Measurements from ENCODE around the gene ADARB2.

ADARB2 gene

DNA sequence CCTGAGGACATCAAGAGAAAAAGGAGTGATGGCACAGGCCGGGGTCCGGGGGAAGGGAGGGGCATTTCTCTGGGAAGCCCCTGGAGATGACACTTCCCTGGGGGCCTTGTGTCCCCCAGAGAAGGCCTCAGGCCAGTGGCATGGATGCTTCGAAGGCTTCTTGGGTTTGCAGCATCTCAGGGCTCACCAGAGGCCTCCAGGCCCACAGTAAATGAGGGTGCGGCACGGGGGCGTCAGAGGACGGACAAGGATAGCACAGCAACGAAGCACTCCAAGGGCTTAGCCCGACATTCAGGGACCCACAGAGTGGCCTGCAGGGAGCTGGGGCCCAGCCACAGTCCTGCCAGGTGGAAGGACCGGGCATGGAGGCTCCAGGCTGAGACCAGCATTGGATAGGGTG lies 71.6 kb downstream of the ADARB2 start:
- no peak for DNase-seq (ENCODE audit: low read depth in 1 of 2, low spot score in 1 of 2)
- no peaks in the 10 kb centered on the region for H3K27me3 ChIP-seq (ENCODE audit: insufficient read depth, poor library complexity, severe bottlenecking)
- H3K27ac ChIP-seq (replicated peaks): no peak overlapping the region
- TF ChIP-seq, protein P1, sequence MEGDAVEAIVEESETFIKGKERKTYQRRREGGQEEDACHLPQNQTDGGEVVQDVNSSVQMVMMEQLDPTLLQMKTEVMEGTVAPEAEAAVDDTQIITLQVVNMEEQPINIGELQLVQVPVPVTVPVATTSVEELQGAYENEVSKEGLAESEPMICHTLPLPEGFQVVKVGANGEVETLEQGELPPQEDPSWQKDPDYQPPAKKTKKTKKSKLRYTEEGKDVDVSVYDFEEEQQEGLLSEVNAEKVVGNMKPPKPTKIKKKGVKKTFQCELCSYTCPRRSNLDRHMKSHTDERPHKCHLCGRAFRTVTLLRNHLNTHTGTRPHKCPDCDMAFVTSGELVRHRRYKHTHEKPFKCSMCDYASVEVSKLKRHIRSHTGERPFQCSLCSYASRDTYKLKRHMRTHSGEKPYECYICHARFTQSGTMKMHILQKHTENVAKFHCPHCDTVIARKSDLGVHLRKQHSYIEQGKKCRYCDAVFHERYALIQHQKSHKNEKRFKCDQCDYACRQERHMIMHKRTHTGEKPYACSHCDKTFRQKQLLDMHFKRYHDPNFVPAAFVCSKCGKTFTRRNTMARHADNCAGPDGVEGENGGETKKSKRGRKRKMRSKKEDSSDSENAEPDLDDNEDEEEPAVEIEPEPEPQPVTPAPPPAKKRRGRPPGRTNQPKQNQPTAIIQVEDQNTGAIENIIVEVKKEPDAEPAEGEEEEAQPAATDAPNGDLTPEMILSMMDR (IDR thresholded peaks at IDR 0.05; ENCODE audit: insufficient read depth, low read length): no peak
- TF ChIP-seq SPI1 (IDR thresholded peaks at IDR 0.05; ENCODE audit: borderline replicate concordance, low read depth) (no peak), GABPA (IDR thresholded peaks at IDR 0.05; ENCODE audit: low read depth) (no peak), POLR2AphosphoS5 (IDR thresholded peaks at IDR 0.05; ENCODE audit: low read depth) (no peak)
- TF ChIP-seq, protein P2, sequence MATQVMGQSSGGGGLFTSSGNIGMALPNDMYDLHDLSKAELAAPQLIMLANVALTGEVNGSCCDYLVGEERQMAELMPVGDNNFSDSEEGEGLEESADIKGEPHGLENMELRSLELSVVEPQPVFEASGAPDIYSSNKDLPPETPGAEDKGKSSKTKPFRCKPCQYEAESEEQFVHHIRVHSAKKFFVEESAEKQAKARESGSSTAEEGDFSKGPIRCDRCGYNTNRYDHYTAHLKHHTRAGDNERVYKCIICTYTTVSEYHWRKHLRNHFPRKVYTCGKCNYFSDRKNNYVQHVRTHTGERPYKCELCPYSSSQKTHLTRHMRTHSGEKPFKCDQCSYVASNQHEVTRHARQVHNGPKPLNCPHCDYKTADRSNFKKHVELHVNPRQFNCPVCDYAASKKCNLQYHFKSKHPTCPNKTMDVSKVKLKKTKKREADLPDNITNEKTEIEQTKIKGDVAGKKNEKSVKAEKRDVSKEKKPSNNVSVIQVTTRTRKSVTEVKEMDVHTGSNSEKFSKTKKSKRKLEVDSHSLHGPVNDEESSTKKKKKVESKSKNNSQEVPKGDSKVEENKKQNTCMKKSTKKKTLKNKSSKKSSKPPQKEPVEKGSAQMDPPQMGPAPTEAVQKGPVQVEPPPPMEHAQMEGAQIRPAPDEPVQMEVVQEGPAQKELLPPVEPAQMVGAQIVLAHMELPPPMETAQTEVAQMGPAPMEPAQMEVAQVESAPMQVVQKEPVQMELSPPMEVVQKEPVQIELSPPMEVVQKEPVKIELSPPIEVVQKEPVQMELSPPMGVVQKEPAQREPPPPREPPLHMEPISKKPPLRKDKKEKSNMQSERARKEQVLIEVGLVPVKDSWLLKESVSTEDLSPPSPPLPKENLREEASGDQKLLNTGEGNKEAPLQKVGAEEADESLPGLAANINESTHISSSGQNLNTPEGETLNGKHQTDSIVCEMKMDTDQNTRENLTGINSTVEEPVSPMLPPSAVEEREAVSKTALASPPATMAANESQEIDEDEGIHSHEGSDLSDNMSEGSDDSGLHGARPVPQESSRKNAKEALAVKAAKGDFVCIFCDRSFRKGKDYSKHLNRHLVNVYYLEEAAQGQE (IDR thresholded peaks at IDR 0.05; ENCODE audit: insufficient replicate concordance, low read depth): no peak
- no peak overlapping the region for H3K4me3 ChIP-seq (replicated peaks; ENCODE audit: insufficient read depth, low read length)

DNA sequence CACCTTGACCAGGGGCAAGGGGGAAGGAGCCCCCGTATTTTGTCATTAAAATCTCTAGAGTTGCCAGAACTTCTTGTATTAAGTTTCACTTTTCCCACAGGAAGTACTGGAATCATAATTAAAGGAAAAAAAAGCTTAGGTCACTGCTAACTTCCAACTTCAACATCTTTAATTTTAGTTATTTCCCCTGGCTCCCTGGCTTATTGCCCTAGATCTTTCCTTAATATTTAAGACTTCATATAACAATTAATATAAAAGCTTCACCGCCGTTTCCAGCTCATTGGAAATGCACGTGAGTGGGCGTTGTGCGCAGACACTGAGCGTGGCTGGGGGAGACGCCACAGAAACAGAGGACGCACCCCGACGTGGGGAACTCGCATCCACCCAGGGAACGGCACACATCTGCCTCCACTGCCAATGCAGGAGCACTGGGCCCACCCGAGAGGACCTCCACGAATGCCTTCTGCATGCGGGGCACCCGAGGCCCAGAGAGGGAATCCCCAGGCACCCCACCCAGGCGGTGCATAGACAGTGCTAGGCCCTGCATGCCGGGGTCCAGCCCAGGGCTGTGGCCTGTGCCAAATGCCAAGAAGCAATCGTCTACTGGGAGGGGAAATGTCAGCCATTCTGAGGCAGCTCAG lies 72.2 kb downstream of the ADARB2 start:
- H3K27me3 ChIP-seq (ENCODE audit: insufficient read depth, poor library complexity, severe bottlenecking): no peaks in the 10 kb centered on the region
- no peak overlapping the region for H3K27ac ChIP-seq (replicated peaks)
- TF ChIP-seq POLR2AphosphoS5 (IDR thresholded peaks at IDR 0.05; ENCODE audit: low read depth) (no peak), SPI1 (IDR thresholded peaks at IDR 0.05; ENCODE audit: borderline replicate concordance, low read depth) (no peak), GABPA (IDR thresholded peaks at IDR 0.05; ENCODE audit: low read depth) (no peak)
- TF ChIP-seq, protein P1 (IDR thresholded peaks at IDR 0.05; ENCODE audit: insufficient read depth, low read length): no peak
- TF ChIP-seq, protein P2 (IDR thresholded peaks at IDR 0.05; ENCODE audit: insufficient replicate concordance, low read depth): no peak
- no peak for DNase-seq (ENCODE audit: low read depth in 1 of 2, low spot score in 1 of 2)
- no peak overlapping the region for H3K4me3 ChIP-seq (replicated peaks; ENCODE audit: insufficient read depth, low read length)

DNA sequence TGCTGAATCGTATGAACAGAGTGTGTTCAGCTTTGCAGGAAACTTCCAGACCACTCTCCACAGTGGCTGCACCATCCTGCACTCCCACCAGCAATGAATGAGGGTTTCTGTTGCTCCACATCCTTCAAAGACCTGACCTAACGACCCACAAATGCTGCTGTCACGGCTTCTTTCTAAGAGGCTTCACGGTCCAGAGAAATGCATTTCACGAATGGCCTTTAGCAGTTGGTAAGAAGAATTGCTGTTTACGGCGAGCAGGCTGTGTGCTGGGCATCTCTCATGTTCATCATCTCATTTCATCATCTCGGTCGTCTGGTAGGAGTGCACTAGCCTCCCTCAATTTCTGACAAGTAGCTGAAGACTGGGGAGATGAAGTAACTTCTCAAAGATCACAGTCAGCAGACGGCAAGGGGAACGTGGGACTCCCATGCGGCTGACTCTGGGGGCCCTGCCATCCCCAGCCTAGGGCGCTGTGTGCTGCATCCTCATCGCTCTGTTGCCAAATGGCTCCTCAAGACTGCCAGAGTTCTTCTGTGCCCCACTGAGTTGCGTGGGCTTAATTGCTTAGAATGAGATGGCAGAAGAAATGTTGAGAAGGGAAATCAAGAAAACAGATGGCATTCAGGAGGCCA lies 72.9 kb downstream of the ADARB2 start:
- H3K27ac ChIP-seq (replicated peaks): no peak overlapping the region
- no peak overlapping the region for H3K4me3 ChIP-seq (replicated peaks; ENCODE audit: insufficient read depth, low read length)
- TF ChIP-seq SPI1 (IDR thresholded peaks at IDR 0.05; ENCODE audit: borderline replicate concordance, low read depth) (no peak), POLR2AphosphoS5 (IDR thresholded peaks at IDR 0.05; ENCODE audit: low read depth) (no peak), GABPA (IDR thresholded peaks at IDR 0.05; ENCODE audit: low read depth) (no peak)
- DNase-seq (ENCODE audit: low read depth in 1 of 2, low spot score in 1 of 2): no peak
- no peaks in the 10 kb centered on the region for H3K27me3 ChIP-seq (ENCODE audit: insufficient read depth, poor library complexity, severe bottlenecking)

DNA sequence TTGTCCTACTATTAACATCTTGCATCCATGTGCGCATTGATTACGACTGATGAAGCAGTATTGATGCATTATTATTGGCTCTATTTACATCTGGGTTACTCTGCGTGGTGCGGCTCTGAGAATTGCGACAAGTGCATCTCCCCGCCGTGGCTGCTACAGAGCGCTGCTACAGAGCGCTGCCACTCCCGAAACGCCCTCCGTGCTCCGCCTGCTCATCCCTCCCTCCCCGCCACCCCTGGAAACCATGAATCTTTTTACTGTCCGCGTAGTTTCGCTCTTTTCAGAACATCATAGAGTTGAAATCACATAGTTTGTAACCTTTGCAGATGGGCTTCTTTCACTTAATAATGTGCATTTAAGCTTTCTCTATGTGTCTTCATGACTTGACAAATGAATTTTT lies 74.1 kb downstream of the ADARB2 start:
- no peaks in the 10 kb centered on the region for H3K27me3 ChIP-seq (ENCODE audit: insufficient read depth, poor library complexity, severe bottlenecking)
- DNase-seq (ENCODE audit: low read depth in 1 of 2, low spot score in 1 of 2): no peak
- TF ChIP-seq, protein P1 (IDR thresholded peaks at IDR 0.05; ENCODE audit: insufficient read depth, low read length): no peak
- TF ChIP-seq SPI1 (IDR thresholded peaks at IDR 0.05; ENCODE audit: borderline replicate concordance, low read depth): no peak
- TF ChIP-seq, protein P2 (IDR thresholded peaks at IDR 0.05; ENCODE audit: insufficient replicate concordance, low read depth): no peak
- no peak for TF ChIP-seq GABPA (IDR thresholded peaks at IDR 0.05; ENCODE audit: low read depth)
- no peak for TF ChIP-seq POLR2AphosphoS5 (IDR thresholded peaks at IDR 0.05; ENCODE audit: low read depth)
- no peak overlapping the region for H3K4me3 ChIP-seq (replicated peaks; ENCODE audit: insufficient read depth, low read length)
- no peak overlapping the region for H3K27ac ChIP-seq (replicated peaks)

Measured in HL-60 (cell line).